K562 (cell line): ENCODE measurements around the gene KCNQ4. TPM values are rescaled to one million over a fixed set of nuclear protein-coding genes. Genes with fewer than 3 reads are reported as not detected.
A peak's percentile ranks its signal among the peaks of the same experiment; 100 is the strongest.

Experiments used
- ATF7 ChIP-seq: fragments of 450-650 bp; IDR thresholded peaks from 2 replicates; pipeline ENCODE4 v1.7.1; 2014; ENCODE audit warnings: mild to moderate bottlenecking, moderate library complexity
- CBFA2T2 ChIP-seq: fragments of 450-650 bp; conservative IDR thresholded peaks from 2 replicates; pipeline ENCODE4 v1.6.1; 2017; ENCODE audit warnings: mild to moderate bottlenecking
- CBFA2T3 ChIP-seq: fragments of 450-650 bp; IDR thresholded peaks from 2 replicates; pipeline ENCODE4 v1.6.1; 2017
- GABPB2 ChIP-seq: fragments of 250-450 bp; sonication (Bioruptor Pico); conservative IDR thresholded peaks from 2 replicates; pipeline ENCODE4 v1.5.1; 2021; ENCODE audit warnings: mild to moderate bottlenecking
- HDAC6 ChIP-seq: IDR thresholded peaks from 2 replicates; pipeline ENCODE4 v1.6.1; 2012; ENCODE audit warnings: low read depth, mild to moderate bottlenecking, control low read depth, inconsistent platforms, low read length, moderate library complexity
- PHF20 ChIP-seq: fragments of 450-650 bp; IDR thresholded peaks from 2 replicates; pipeline ENCODE4 v1.6.1; 2018; ENCODE audit not compliant: partially characterized antibody
- SETDB1 ChIP-seq: IDR thresholded peaks from one replicate; pipeline ENCODE4 v1.6.1; 2012; ENCODE audit warnings: low read length, control low read depth, inconsistent platforms
- SMARCC2 ChIP-seq: fragments of 450-650 bp; IDR thresholded peaks from 2 replicates; pipeline ENCODE4 v1.6.1; 2017; ENCODE audit warnings: antibody characterized with exemption, moderate library complexity, mild to moderate bottlenecking, low read depth
- ZNF140 ChIP-seq: fragments of 250-450 bp; sonication (Bioruptor Pico); IDR thresholded peaks from 2 replicates; pipeline ENCODE4 v1.8.0; 2021; ENCODE audit warnings: moderate library complexity, mild to moderate bottlenecking, inconsistent platforms
- ZNF639 ChIP-seq, 2 experiments: fragments of 200-800 bp in 1 of 2; sonication (Bioruptor generic) in 1 of 2; sonication (generic) in 1 of 2; formaldehyde crosslinking in 1 of 2; IDR thresholded peaks in 1 of 2; conservative IDR thresholded peaks in 1 of 2; 2 replicates each; pipeline versions ENCODE4 v1.5.0 to v1.6.1; 2016 to 2020; ENCODE audit warnings: missing compliant biosample characterization in 1 of 2, missing genetic modification characterization in 1 of 2, missing genetic modification reagents in 1 of 2
- polyA plus RNA-seq, 8 experiments: library from polyadenylated mRNA; depleted of rRNA in 4 of 8; stranded (reverse) in 5 of 8; unstranded in 3 of 8; fragments of >200 nt; fragmentation: Nextera tagmentation in 2 of 8; fragmentation: Illumina TruSeq in 1 of 8; extraction: Ambion mirVana in 2 of 8; extraction: Trizol in 1 of 8; gene quantifications; 2 replicates each; pipeline versions ENCODE4 v1.2.1 to v1.2.3, GENCODE V29; 2011 to 2014; ENCODE audit warnings: inconsistent platforms in 1 of 8, missing spikeins in 1 of 8
- total RNA-seq, 7 experiments: library from RNA; depleted of rRNA in 6 of 7; stranded (reverse); fragments of >200 nt in 6 of 7; fragmentation: Illumina TruSeq in 2 of 7; extraction: Trizol in 2 of 7; gene quantifications; 2 replicates each; pipeline versions ENCODE4 v1.2.1 to v1.2.3, GENCODE V29; 2011 to 2021; ENCODE audit warnings: low replicate concordance in 1 of 7

Gene KCNQ4
- total and polyA plus RNA-seq, 9 of the 15 experiments (the other 6 are each of a cell fraction or from before 2014, with no cell fraction given): 0.07 to 4.1 (median 0.79) TPM

GRCh38 chr1:40740997-40741736 is 42.4 kb upstream of the KCNQ4 start (continued):
- peak; percentile 23 for TF ChIP-seq PHF20
- TF ChIP-seq ZNF639 (CRISPR knock-in tag; conservative IDR thresholded peaks at IDR 0.05 in 1 of 2, IDR thresholded peaks at IDR 0.05 in 1 of 2): no peak
- TF ChIP-seq HDAC6: no peak
- no peak for TF ChIP-seq SETDB1
- TF ChIP-seq CBFA2T3: peak; percentile 58; the same call in 1 of the 2 replicates
- no peak for TF ChIP-seq ZNF140 (CRISPR knock-in tag)
- TF ChIP-seq GABPB2: no peak
- no peak for TF ChIP-seq ATF7
- TF ChIP-seq SMARCC2: no peak
- peak; percentile 35 for TF ChIP-seq CBFA2T2
